Lower leg skin (tissue), 4 donors: ENCODE results near the gene C14orf180. TPM values are rescaled to one million over a fixed set of nuclear protein-coding genes. Genes with fewer than 3 reads are reported as not detected.

Experiments used
- DNase-seq, 2 donors: peaks; one replicate each; pipeline ENCODE4 v3.0.0-alpha.2; 2019; ENCODE audit warnings: low spot score in 2 of 2
- H3K4me3 ChIP-seq: fragments of 200-600 bp; sonication (generic); 2 replicates; pipeline ENCODE4 v1.5.1; 2017; ENCODE audit warnings: mild to moderate bottlenecking, low read depth; ENCODE audit not compliant: poor library complexity, severe bottlenecking
- CTCF ChIP-seq, 3 donors: fragments of 450-650 bp; IDR thresholded peaks; one replicate each; pipeline ENCODE4 v1.5.1; 2016; ENCODE audit warnings: antibody characterized with exemption in 3 of 3, mild to moderate bottlenecking in 3 of 3, moderate library complexity in 2 of 3
- POLR2A ChIP-seq, 2 donors: fragments of 450-650 bp; IDR thresholded peaks; one replicate each; pipeline ENCODE4 v1.6.1; 2016 to 2017; ENCODE audit warnings: antibody characterized with exemption in 2 of 2, mild to moderate bottlenecking in 1 of 2, moderate library complexity in 1 of 2
- WGBS, 2 donors: methylation state at CpG; one replicate each; pipeline ENCODE4 v1.1.5; 2018; 5-methylcytosine and 5-hydroxymethylcytosine counted together
- intact Hi-C: fragments of 100-400 bp; cut with DNase I; formaldehyde crosslinking; loops from one replicate; pipeline ENCODE4 v1.15.0; 2023; ENCODE audit warnings: low total_unique reads
- total RNA-seq, 4 donors: library from RNA; depleted of rRNA; stranded (reverse); fragments of >200 nt; gene quantifications; one replicate each; pipeline ENCODE4 v1.1.0, GENCODE V29; 2016

The C14orf180 gene
- total RNA-seq, 4 donors from 2014 or later = 0.98 TPM; not detected in 3

GRCh38 chr14:104555430-104556255 is 23.9 kb upstream of the C14orf180 start:
- TF ChIP-seq CTCF (IDR thresholded peaks at IDR 0.05) (no peak), POLR2A (IDR thresholded peaks at IDR 0.05) (no peak)
- intact Hi-C loops = no loop called here
- DNase-seq = no peak
- 80 to 86% methylated on average over 10 to 11 of the region's 11 CpGs for WGBS, 2 donors
- no peak overlapping the region for H3K4me3 ChIP-seq

- no peak overlapping the region for H3K4me3 ChIP-seq
- intact Hi-C loops = no loop called here
- no peak for TF ChIP-seq POLR2A (IDR thresholded peaks at IDR 0.05)
- no peak for TF ChIP-seq CTCF (IDR thresholded peaks at IDR 0.05)
- peak in 1 of 2 donors; percentile 78 for DNase-seq
- 54 to 78% methylated on average over 5 to 8 of the region's 13 CpGs for WGBS, 2 donors
Measured at GRCh38 chr14:104556256-104557021, 23.1 kb upstream of the C14orf180 start.

- H3K4me3 ChIP-seq = no peak overlapping the region
- 86% methylated on average over 5 of the region's 5 CpGs for WGBS, 2 donors
- intact Hi-C loops = no loop called here
- peak in 1 of 2 donors; percentile 67 for DNase-seq
- TF ChIP-seq POLR2A (IDR thresholded peaks at IDR 0.05) = no peak
- TF ChIP-seq CTCF (IDR thresholded peaks at IDR 0.05) = no peak
Measured at GRCh38 chr14:104557086-104557485, 22.5 kb upstream of the C14orf180 start.

- H3K4me3 ChIP-seq = no peak overlapping the region
- intact Hi-C loops = no loop called here
- WGBS, 2 donors = 94 to 100% methylated on average over 1 of the region's 1 CpG
- DNase-seq = no peak
- TF ChIP-seq POLR2A (IDR thresholded peaks at IDR 0.05) (no peak), CTCF (IDR thresholded peaks at IDR 0.05) (no peak)
Measured at GRCh38 chr14:104557766-104558165, 21.8 kb upstream of the C14orf180 start.

GRCh38 chr14:104558231-104559027 is 21.1 kb upstream of the C14orf180 start:
- no peak for DNase-seq
- no peak overlapping the region for H3K4me3 ChIP-seq
- intact Hi-C loops = no loop called here
- 87 to 91% methylated on average over 16 of the region's 16 CpGs for WGBS, 2 donors
- no peak for TF ChIP-seq CTCF (IDR thresholded peaks at IDR 0.05)
- no peak for TF ChIP-seq POLR2A (IDR thresholded peaks at IDR 0.05)
